GM12864 (cell line): Measurements from ENCODE around the gene NUPR1.

ENCODE experiments used
- DNase-seq: peaks from one replicate; pipeline ENCODE4 v3.0.0-alpha.2; 2011; ENCODE audit warnings: low read depth
- H3K4me3 ChIP-seq: 2 replicates; pipeline ENCODE4 v1.5.1; 2011; ENCODE audit warnings: mild to moderate bottlenecking, low read depth, low read length, control low read depth
- CTCF ChIP-seq: IDR thresholded peaks from 2 replicates; pipeline ENCODE4 v1.5.1; 2011; ENCODE audit warnings: low read depth, mild to moderate bottlenecking, moderate library complexity, low read length, control low read depth, inconsistent platforms; ENCODE audit errors: missing control alignments

NUPR1 gene

GRCh38 chr16:28538733-28539596, at the start of gene NUPR1:
Gene NUPR1 (minus strand): TSS chr16:28538974. CDS start chr16:28538907, 67 bp downstream.
- H3K4me3 ChIP-seq, result no peak within 1 kb of the TSS
- no peak for TF ChIP-seq CTCF
- no peak for DNase-seq

- TF ChIP-seq CTCF, result no peak
- no peak for DNase-seq
Observed at GRCh38 chr16:28587386-28587785, 48.6 kb upstream of the NUPR1 start.

GRCh38 chr16:28586466-28586865, 47.7 kb upstream of the NUPR1 start:
- no peak for DNase-seq
- no peak overlapping the region for H3K4me3 ChIP-seq
- no peak for TF ChIP-seq CTCF

More at GRCh38 chr16:28587386-28587785, 48.6 kb upstream of the NUPR1 start:
- no peak overlapping the region for H3K4me3 ChIP-seq

GRCh38 chr16:28585674-28586073, 46.9 kb upstream of the NUPR1 start:
- no peak for DNase-seq
- TF ChIP-seq CTCF, result no peak
- no peak overlapping the region for H3K4me3 ChIP-seq

GRCh38 chr16:28580726-28581315, 42.0 kb upstream of the NUPR1 start:
- H3K4me3 ChIP-seq, result no peak overlapping the region
- DNase-seq, result no peak
- TF ChIP-seq CTCF, result no peak

- DNase-seq, result no peak
- no peak for TF ChIP-seq CTCF
- H3K4me3 ChIP-seq, result no peak overlapping the region
Observed at GRCh38 chr16:28575446-28576109, 36.8 kb upstream of the NUPR1 start.
